Activated T-cell treated with anti-CD3 and anti-CD28 coated beads, Interleukin-2, amount 50 U/mL, for 4 hours (primary cell): ENCODE measurements around the gene SLC43A2. TPM values are rescaled to one million over a fixed set of nuclear protein-coding genes. Genes with fewer than 3 reads are reported as not detected.
"Not testable (repeated sequence)": the region's sequence is repeated elsewhere in the genome, so short reads cannot be mapped to it uniquely, and the experiment has no call there.

Experiments used
- ATAC-seq, 2 donors: fragments of 200-7000 bp; cut with Tn5 transposase; one replicate each; pipeline ENCODE4 v1.10.0; 2021
- DNase-seq: peaks from one replicate; pipeline ENCODE4 v3.0.0-alpha.2; 2020
- H3K27me3 Mint-ChIP-seq: one replicate; pipeline ENCODE4 v1.8.0; 2021; ENCODE audit warnings: low read depth, mixed read lengths
- H3K36me3 Mint-ChIP-seq: one replicate; pipeline ENCODE4 v1.8.0; 2022; ENCODE audit warnings: mixed read lengths; ENCODE audit not compliant: insufficient read depth
- H3K4me1 Mint-ChIP-seq: one replicate; pipeline ENCODE4 v1.8.0; 2021; ENCODE audit warnings: low read depth, mixed read lengths
- H3K4me3 Mint-ChIP-seq: one replicate; pipeline ENCODE4 v1.8.0; 2021; ENCODE audit warnings: mild to moderate bottlenecking, moderate library complexity, mixed read lengths
- H3K9me3 Mint-ChIP-seq: one replicate; pipeline ENCODE4 v1.8.0; 2021; ENCODE audit warnings: mixed read lengths
- total RNA-seq, 3 donors: library from RNA; stranded (reverse); gene quantifications; one replicate each; pipeline ENCODE4 v1.2.1, GENCODE V29; 2021

SLC43A2 gene
- total RNA-seq, 3 donors from 2014 or later, result 4.1 to 9.4 (median 5.0) TPM

GRCh38 chr17:1545618-1546017 is 83.0 kb downstream of the SLC43A2 start:
- H3K36me3 Mint-ChIP-seq, result peaks cover 42% of the 10 kb centered on the region
- ATAC-seq (no peak), DNase-seq (no peak)
- H3K4me3 Mint-ChIP-seq, result no peak overlapping the region
- H3K4me1 Mint-ChIP-seq, result no peaks in the 10 kb centered on the region
- no peaks in the 10 kb centered on the region for H3K27me3 Mint-ChIP-seq
- no peaks in the 10 kb centered on the region for H3K9me3 Mint-ChIP-seq

DNA sequence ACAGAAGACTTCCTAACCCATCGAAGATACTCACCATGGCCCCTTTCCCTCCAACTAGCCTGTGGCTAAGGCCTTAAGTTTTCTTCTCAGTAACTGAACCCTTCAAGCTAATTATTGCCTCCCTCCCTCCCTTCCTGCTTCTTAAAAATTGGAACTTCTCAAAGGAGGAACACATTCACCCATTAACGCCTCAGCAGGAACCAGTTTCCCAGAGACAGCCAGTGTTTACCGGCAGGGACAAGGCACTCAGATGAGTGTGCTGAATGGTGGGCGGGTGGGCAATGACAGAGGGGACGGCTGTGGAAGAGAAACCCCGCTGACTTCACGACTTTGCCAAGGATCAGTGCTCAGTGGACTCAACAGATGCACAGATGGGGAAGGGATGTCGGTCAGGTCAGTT is 86.3 kb downstream of the SLC43A2 start:
- no peaks in the 10 kb centered on the region for H3K9me3 Mint-ChIP-seq
- no peak for ATAC-seq
- no peaks in the 10 kb centered on the region for H3K4me1 Mint-ChIP-seq
- H3K27me3 Mint-ChIP-seq, result no peaks in the 10 kb centered on the region
- no peak overlapping the region for H3K4me3 Mint-ChIP-seq
- no peak for DNase-seq
- peaks cover 47% of the 10 kb centered on the region for H3K36me3 Mint-ChIP-seq

- Mint-ChIP-seq H3K9me3 (no peaks in the 10 kb centered on the region), H3K27me3 (no peaks in the 10 kb centered on the region), H3K4me1 (no peaks in the 10 kb centered on the region), H3K36me3 (peaks cover 44% of the 10 kb centered on the region), H3K4me3 (no peak overlapping the region)
- DNase-seq, result no peak
- ATAC-seq, result no peak
Measured at GRCh38 chr17:1541367-1541904, 87.2 kb downstream of the SLC43A2 start.

DNA sequence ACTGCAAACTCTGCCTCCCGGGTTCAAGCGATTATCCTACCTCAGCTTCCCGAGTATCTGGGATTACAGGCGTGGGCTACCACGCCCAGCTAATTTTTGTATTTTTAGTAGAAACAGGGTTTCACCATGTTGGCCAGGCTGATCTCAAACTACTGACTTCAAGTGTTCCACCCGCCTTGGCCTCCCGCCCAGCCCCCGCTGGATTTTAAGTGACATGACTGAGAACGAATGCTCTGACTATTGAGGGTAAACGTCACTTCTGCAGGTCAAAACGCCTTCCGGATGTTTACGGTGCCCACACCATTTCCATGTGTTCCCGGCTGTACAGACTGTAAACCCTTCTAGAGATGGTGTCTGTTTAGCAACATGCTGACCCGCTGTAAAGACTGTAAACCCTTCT is 88.8 kb downstream of the SLC43A2 start:
- Mint-ChIP-seq H3K9me3 (no peaks in the 10 kb centered on the region), H3K4me3 (no peak overlapping the region), H3K36me3 (peaks cover 43% of the 10 kb centered on the region), H3K4me1 (no peaks in the 10 kb centered on the region), H3K27me3 (no peaks in the 10 kb centered on the region)
- ATAC-seq (no peak), DNase-seq (no peak)

DNA sequence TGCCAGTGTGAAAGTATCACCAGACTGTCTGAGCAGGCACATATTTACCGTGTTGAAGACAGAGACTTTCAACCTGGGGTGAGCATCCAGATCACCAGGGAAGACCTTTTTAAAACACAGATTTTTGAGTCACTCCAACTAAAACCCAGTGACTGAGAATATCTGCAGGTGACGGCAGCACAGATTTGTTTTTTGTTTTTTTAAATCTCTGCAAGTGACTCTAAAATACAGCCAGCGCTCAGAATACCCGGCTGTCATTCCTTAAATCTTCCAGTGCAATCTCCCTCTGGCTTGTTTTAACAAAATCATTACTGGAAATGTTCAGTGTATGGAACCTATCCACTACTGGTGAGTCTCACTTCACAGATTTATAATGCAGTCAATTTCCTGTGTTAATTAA is 92.9 kb downstream of the SLC43A2 start:
- no peaks in the 10 kb centered on the region for H3K27me3 Mint-ChIP-seq
- H3K4me1 Mint-ChIP-seq, result no peaks in the 10 kb centered on the region
- no peaks in the 10 kb centered on the region for H3K9me3 Mint-ChIP-seq
- no peak overlapping the region for H3K4me3 Mint-ChIP-seq
- ATAC-seq (no peak), DNase-seq (no peak)
- peaks cover 34% of the 10 kb centered on the region for H3K36me3 Mint-ChIP-seq

DNA sequence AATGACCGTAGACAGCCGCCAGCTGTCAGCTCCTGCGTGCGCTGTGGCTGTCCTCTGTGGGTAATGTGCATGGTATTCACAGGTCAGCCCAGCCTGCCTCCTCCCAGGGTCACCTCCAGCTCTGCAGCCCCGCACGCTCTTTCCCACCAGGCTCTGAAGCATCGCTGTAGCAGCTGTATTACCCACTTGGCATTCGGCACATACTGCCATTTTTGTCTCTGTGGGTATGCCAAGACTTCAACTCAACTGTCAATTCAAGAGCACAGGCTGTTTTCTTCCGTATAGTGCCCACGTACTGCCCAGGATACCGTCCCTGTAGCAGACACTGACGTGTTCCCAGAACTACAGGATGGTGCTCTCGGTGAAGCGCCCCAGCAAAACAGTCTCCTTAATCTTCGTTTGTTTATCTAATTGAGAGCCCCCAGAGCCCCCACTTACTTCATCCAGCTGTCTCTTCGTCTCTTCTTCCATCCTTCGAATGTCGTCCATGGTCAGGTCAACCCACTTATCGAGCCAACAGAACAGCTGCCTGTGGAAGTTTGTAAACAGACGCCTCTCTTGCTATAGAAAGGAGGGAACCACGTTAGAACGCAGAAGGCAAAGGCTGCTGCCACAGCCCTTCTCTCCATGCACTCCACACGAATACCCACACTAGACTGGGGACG is 94.8 kb downstream of the SLC43A2 start:
- Mint-ChIP-seq H3K36me3 (peaks cover 31% of the 10 kb centered on the region), H3K27me3 (no peaks in the 10 kb centered on the region), H3K9me3 (no peaks in the 10 kb centered on the region), H3K4me3 (no peak overlapping the region), H3K4me1 (peaks cover 5% of the 10 kb centered on the region)
- no peak for ATAC-seq
- no peak for DNase-seq

DNA sequence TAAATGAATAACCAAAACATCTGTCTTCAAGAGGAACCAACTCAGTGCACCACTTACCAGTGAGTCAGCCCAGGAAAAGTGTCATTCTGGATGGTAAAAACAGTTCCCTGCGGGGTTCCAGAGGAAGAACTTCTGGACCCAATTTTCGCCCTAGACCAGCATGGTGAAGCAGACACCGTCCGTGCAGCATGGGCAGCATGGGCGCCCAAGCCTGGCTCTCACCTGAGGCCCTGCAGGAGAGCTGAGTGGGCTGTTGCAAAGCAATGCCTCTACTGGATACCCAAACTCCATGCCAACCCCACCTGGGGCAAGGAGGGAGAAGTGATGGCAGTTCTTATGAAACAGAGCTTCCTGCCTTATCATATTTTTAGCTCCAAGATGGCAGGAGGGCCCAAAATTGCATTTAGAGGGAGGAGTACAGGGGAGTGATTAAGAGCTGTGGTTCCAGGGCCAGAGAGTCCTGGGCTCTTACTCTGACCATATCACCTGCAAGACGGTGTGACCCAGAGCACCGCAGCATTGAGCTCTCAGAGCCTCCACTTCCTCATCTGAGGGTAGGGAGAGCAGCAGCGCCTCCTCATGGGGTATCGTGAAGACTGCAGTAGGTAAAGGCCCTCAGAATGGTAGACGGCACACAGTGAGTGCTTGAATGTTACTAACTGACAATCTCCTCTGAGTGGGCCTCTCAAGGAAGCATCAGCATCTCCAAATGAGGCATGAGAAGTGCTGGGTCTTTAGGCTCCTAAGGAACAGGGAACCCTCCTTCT is 95.6 kb downstream of the SLC43A2 start:
- H3K27me3 Mint-ChIP-seq, result no peaks in the 10 kb centered on the region
- ATAC-seq (peak; percentile 46 to 82), DNase-seq (peak; percentile 35)
- peaks cover 34% of the 10 kb centered on the region for H3K36me3 Mint-ChIP-seq
- H3K4me3 Mint-ChIP-seq, result no peak overlapping the region
- peaks cover 5% of the 10 kb centered on the region for H3K4me1 Mint-ChIP-seq
- H3K9me3 Mint-ChIP-seq, result no peaks in the 10 kb centered on the region

DNA sequence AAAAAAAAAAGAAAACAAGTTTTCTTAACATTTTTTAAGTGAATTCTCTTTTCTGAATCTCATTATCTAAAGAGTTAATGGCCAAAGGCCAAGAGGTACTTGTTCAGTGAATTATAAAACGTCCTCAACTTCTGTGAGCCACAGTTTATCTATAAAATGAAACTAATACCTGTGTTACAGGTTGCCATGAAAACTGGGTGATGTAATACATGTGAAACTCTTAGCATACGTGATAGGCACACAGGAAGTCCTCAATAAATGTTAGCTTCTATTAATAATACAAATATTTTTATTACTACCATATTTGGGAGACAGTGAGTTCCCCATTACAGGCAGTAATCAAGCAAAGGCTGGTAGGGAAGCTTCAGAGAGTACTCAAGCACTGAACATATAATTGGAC is 98.8 kb downstream of the SLC43A2 start:
- Mint-ChIP-seq H3K27me3 (no peaks in the 10 kb centered on the region), H3K9me3 (no peaks in the 10 kb centered on the region), H3K4me1 (peaks cover 21% of the 10 kb centered on the region), H3K36me3 (peaks cover 22% of the 10 kb centered on the region), H3K4me3 (no peak overlapping the region)
- no peak for ATAC-seq
- DNase-seq, result no peak

DNA sequence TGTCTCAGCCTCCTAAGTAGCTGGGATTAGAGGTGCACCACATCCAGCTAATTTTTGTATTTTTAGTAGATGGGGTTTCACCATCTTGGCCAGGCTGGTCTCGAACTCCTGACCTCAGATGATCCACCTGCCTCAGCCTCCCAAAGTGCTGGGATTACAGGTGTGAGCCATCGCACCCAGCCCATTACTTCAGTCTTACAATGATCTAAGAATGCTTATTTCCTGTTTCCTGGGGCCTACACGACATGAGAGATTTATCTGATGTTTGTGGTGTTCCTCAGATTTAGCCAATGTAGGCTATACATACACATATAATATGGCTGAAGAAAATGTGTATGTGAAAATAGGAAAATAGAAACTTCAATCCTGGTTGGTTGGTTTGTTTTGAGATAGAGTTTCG is 101.8 kb downstream of the SLC43A2 start:
- not testable (repeated sequence) for DNase-seq, ATAC-seq, H3K27me3 Mint-ChIP-seq, H3K9me3 Mint-ChIP-seq, H3K4me3 Mint-ChIP-seq
- Mint-ChIP-seq H3K4me1 (peaks cover 21% of the 10 kb centered on the region), H3K36me3 (peaks cover 13% of the 10 kb centered on the region)

- H3K4me1 Mint-ChIP-seq, result peaks cover 19% of the 10 kb centered on the region
- H3K9me3 Mint-ChIP-seq, result no peaks in the 10 kb centered on the region
- no peak overlapping the region for H3K4me3 Mint-ChIP-seq
- ATAC-seq, result no peak
- no peak for DNase-seq
- no peaks in the 10 kb centered on the region for H3K27me3 Mint-ChIP-seq
- peaks cover 10% of the 10 kb centered on the region for H3K36me3 Mint-ChIP-seq
Measured at GRCh38 chr17:1522626-1523025, 106.0 kb downstream of the SLC43A2 start.

GRCh38 chr17:1521086-1521640 is 107.5 kb downstream of the SLC43A2 start:
- H3K4me1 Mint-ChIP-seq, result peaks cover 10% of the 10 kb centered on the region
- H3K4me3 Mint-ChIP-seq, result no peak overlapping the region
- ATAC-seq (no peak), DNase-seq (no peak)
- H3K36me3 Mint-ChIP-seq, result peaks cover 8% of the 10 kb centered on the region
- no peaks in the 10 kb centered on the region for H3K9me3 Mint-ChIP-seq
- H3K27me3 Mint-ChIP-seq, result no peaks in the 10 kb centered on the region

- peaks cover 8% of the 10 kb centered on the region for H3K36me3 Mint-ChIP-seq
- H3K27me3 Mint-ChIP-seq, result no peaks in the 10 kb centered on the region
- no peak overlapping the region for H3K4me3 Mint-ChIP-seq
- ATAC-seq, result no peak
- no peak for DNase-seq
- no peaks in the 10 kb centered on the region for H3K9me3 Mint-ChIP-seq
- H3K4me1 Mint-ChIP-seq, result peaks cover 18% of the 10 kb centered on the region
Measured at GRCh38 chr17:1519678-1520077, 109.0 kb downstream of the SLC43A2 start.
